Measurements from ENCODE around the gene PAX8. TPM values are rescaled to one million over a fixed set of nuclear protein-coding genes. Genes with fewer than 3 reads are reported as not detected.
"Not testable (repeated sequence)": the region's sequence is repeated elsewhere in the genome, so short reads cannot be mapped to it uniquely, and the experiment has no call there.

PAX8 gene
- total RNA-seq, 1 donor from 2014 or later = 2.1 TPM

GRCh38 chr2:113291191-113291590 lies 12.5 kb upstream of the PAX8 start:
- H3K27ac Mint-ChIP-seq (ENCODE audit: unreplicated experiment) = no peak overlapping the region
- no peak for DNase-seq (ENCODE audit: low spot score)
- H3K4me3 Mint-ChIP-seq (ENCODE audit: unreplicated experiment) = no peak overlapping the region
- H3K4me1 Mint-ChIP-seq (ENCODE audit: unreplicated experiment) = peaks cover 3% of the 10 kb centered on the region
- H3K9me3 Mint-ChIP-seq (ENCODE audit: unreplicated experiment) = no peaks in the 10 kb centered on the region
- TF ChIP-seq, protein P1, sequence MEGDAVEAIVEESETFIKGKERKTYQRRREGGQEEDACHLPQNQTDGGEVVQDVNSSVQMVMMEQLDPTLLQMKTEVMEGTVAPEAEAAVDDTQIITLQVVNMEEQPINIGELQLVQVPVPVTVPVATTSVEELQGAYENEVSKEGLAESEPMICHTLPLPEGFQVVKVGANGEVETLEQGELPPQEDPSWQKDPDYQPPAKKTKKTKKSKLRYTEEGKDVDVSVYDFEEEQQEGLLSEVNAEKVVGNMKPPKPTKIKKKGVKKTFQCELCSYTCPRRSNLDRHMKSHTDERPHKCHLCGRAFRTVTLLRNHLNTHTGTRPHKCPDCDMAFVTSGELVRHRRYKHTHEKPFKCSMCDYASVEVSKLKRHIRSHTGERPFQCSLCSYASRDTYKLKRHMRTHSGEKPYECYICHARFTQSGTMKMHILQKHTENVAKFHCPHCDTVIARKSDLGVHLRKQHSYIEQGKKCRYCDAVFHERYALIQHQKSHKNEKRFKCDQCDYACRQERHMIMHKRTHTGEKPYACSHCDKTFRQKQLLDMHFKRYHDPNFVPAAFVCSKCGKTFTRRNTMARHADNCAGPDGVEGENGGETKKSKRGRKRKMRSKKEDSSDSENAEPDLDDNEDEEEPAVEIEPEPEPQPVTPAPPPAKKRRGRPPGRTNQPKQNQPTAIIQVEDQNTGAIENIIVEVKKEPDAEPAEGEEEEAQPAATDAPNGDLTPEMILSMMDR (IDR thresholded peaks at IDR 0.05; ENCODE audit: unreplicated experiment) = no peak
- no peaks in the 10 kb centered on the region for H3K36me3 Mint-ChIP-seq (ENCODE audit: low read depth, unreplicated experiment)
- peaks cover 6% of the 10 kb centered on the region for H3K27me3 Mint-ChIP-seq (ENCODE audit: unreplicated experiment)

GRCh38 chr2:113288674-113289149 lies 10.0 kb upstream of the PAX8 start:
- not testable (repeated sequence) for H3K27me3 Mint-ChIP-seq (ENCODE audit: unreplicated experiment); H3K27ac Mint-ChIP-seq (ENCODE audit: unreplicated experiment); H3K9me3 Mint-ChIP-seq (ENCODE audit: unreplicated experiment)

GRCh38 chr2:113288117-113288673 lies 9.5 kb upstream of the PAX8 start:
- H3K27ac Mint-ChIP-seq (ENCODE audit: unreplicated experiment); H3K27me3 Mint-ChIP-seq (ENCODE audit: unreplicated experiment); H3K36me3 Mint-ChIP-seq (ENCODE audit: low read depth, unreplicated experiment); DNase-seq (ENCODE audit: low spot score); H3K9me3 Mint-ChIP-seq (ENCODE audit: unreplicated experiment); H3K4me3 Mint-ChIP-seq (ENCODE audit: unreplicated experiment); H3K4me1 Mint-ChIP-seq (ENCODE audit: unreplicated experiment): not testable (repeated sequence)

More at GRCh38 chr2:113288674-113289149, 10.0 kb upstream of the PAX8 start:
- not testable (repeated sequence) for H3K36me3 Mint-ChIP-seq (ENCODE audit: low read depth, unreplicated experiment); H3K4me3 Mint-ChIP-seq (ENCODE audit: unreplicated experiment); H3K4me1 Mint-ChIP-seq (ENCODE audit: unreplicated experiment); DNase-seq (ENCODE audit: low spot score)

DNA sequence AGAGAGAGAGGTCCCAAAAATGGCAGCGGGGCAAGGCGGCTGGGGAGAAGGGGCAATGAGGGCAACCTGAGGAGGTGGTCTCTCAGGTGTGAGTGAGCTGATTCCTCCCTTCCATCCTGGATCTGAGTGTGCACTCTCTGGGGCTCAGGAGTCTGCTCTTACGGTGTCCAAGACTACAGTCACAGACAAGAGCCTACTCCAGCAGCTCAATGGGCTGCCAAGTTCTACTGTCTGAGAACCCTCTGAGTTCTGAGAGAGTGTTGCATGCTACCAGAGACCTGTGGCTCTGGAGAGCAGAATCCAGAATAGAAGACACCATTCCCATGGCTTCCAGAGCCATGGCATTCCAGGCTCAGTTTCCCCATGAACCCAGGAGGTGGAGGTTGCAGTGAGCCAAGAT lies 7.1 kb upstream of the PAX8 start:
- no peaks in the 10 kb centered on the region for H3K27me3 Mint-ChIP-seq (ENCODE audit: unreplicated experiment)
- TF ChIP-seq, protein P1 (IDR thresholded peaks at IDR 0.05; ENCODE audit: unreplicated experiment) = no peak
- H3K9me3 Mint-ChIP-seq (ENCODE audit: unreplicated experiment) = no peaks in the 10 kb centered on the region
- H3K27ac Mint-ChIP-seq (ENCODE audit: unreplicated experiment) = no peak overlapping the region
- H3K36me3 Mint-ChIP-seq (ENCODE audit: low read depth, unreplicated experiment) = no peaks in the 10 kb centered on the region
- H3K4me1 Mint-ChIP-seq (ENCODE audit: unreplicated experiment) = no peaks in the 10 kb centered on the region
- no peak overlapping the region for H3K4me3 Mint-ChIP-seq (ENCODE audit: unreplicated experiment)
- DNase-seq (ENCODE audit: low spot score) = no peak

GRCh38 chr2:113284999-113285398 lies 6.3 kb upstream of the PAX8 start:
- not testable (repeated sequence) for H3K27ac Mint-ChIP-seq (ENCODE audit: unreplicated experiment); H3K27me3 Mint-ChIP-seq (ENCODE audit: unreplicated experiment); H3K4me3 Mint-ChIP-seq (ENCODE audit: unreplicated experiment); H3K4me1 Mint-ChIP-seq (ENCODE audit: unreplicated experiment); H3K36me3 Mint-ChIP-seq (ENCODE audit: low read depth, unreplicated experiment); H3K9me3 Mint-ChIP-seq (ENCODE audit: unreplicated experiment); DNase-seq (ENCODE audit: low spot score)

- Mint-ChIP-seq H3K27ac (ENCODE audit: unreplicated experiment) (no peak overlapping the region), H3K27me3 (ENCODE audit: unreplicated experiment) (peaks cover 8% of the 10 kb centered on the region), H3K9me3 (ENCODE audit: unreplicated experiment) (no peaks in the 10 kb centered on the region), H3K4me3 (ENCODE audit: unreplicated experiment) (no peak overlapping the region), H3K36me3 (ENCODE audit: low read depth, unreplicated experiment) (no peaks in the 10 kb centered on the region), H3K4me1 (ENCODE audit: unreplicated experiment) (no peaks in the 10 kb centered on the region)
- TF ChIP-seq, protein P1 (IDR thresholded peaks at IDR 0.05; ENCODE audit: unreplicated experiment) = no peak
- DNase-seq (ENCODE audit: low spot score) = no peak
Observed at GRCh38 chr2:113284476-113284875, 5.8 kb upstream of the PAX8 start.

Measured in endothelial cell (in vitro differentiated cells).